ENCODE data around the gene C9orf50.

- TF ChIP-seq CTCF (IDR thresholded peaks at IDR 0.05) (no peak), EZH2 (IDR thresholded peaks at IDR 0.05; ENCODE audit: borderline replicate concordance, insufficient read depth, low read depth, low read length, poor library complexity, severe bottlenecking) (no peak)
These were observed 34.7 kb downstream of the C9orf50 start for GRCh38 chr9:129586245-129586644.

Data from B cell (primary cell).